ENCODE data around the gene RBM15. TPM values are rescaled to one million over a fixed set of nuclear protein-coding genes. Genes with fewer than 3 reads are reported as not detected.

Gene RBM15, protein sequence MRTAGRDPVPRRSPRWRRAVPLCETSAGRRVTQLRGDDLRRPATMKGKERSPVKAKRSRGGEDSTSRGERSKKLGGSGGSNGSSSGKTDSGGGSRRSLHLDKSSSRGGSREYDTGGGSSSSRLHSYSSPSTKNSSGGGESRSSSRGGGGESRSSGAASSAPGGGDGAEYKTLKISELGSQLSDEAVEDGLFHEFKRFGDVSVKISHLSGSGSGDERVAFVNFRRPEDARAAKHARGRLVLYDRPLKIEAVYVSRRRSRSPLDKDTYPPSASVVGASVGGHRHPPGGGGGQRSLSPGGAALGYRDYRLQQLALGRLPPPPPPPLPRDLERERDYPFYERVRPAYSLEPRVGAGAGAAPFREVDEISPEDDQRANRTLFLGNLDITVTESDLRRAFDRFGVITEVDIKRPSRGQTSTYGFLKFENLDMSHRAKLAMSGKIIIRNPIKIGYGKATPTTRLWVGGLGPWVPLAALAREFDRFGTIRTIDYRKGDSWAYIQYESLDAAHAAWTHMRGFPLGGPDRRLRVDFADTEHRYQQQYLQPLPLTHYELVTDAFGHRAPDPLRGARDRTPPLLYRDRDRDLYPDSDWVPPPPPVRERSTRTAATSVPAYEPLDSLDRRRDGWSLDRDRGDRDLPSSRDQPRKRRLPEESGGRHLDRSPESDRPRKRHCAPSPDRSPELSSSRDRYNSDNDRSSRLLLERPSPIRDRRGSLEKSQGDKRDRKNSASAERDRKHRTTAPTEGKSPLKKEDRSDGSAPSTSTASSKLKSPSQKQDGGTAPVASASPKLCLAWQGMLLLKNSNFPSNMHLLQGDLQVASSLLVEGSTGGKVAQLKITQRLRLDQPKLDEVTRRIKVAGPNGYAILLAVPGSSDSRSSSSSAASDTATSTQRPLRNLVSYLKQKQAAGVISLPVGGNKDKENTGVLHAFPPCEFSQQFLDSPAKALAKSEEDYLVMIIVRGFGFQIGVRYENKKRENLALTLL
- 17.9 and 18.2 TPM in 2 replicates for total RNA-seq (2014; rRNA removed; shearing (Covaris generic))

DNA sequence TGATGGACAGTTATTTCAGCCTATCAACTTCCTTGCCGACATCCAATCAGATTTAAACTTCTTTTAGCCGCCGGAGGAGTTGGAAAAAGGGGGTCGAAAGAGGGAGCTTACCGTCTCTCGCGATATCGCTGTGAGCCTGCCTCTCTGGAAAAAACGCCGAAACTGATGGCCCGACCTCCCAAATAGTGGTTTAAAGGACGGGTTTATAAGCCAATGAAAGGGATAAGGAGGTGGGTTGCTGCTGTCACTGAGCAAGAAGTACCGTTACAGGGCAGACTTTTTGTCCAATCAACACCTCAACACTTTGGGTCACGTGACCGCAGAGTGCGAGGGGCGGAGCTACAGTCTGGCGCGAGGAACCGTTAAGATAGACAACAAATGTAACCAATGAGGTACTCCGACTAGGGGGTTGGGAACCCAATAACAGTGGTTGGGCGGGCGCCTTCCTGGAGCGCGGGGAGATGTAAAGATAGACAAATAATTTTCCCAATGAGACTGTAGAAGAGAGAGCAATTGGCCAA is at the start of gene RBM15:
Gene RBM15 (plus strand): TSS at position 492 of the 521 bp plus-strand sequence. CDS start 29 bp downstream, at position 521.
- DNase-seq (ENCODE audit: low spot score), result peak; percentile 100

DNA sequence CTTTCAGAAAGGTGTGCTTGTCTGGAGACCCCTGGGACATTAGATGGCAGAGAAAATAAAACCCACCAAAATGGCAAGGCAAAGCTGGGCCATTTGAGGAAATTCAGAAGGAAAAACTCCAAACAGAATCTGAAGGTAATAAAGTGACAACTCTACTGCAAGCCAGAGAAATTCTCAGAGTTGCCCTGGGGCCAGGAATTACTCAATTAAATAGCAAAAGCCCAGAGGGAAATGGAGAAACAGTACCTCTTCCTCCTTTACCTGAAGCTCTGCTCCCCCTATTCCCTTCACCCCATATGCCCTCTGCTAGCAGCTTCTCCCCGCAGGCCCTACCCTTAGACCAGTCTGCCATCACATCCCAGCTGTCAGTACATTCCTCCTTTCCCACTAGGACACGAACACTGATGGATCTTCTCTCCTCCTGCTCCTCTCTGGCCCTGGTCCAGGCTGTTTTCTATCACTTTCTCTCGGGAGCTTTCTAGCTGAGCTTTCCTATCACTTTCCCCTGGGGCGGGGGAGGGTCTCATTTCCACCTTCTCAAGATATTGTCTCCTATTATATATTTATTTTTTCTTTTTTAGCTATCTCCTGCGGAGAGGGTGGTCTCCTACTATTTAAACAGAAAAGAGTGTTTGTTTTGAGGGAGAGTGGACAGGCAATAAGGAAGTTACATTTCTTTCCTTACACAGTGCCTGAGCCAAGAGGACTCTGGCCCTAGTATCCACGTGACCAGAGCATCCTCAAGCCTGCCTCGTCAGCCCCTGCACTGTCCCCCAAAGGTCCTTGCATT is 47.7 kb upstream of the RBM15 start:
- no peak for DNase-seq (ENCODE audit: low spot score)

DNA sequence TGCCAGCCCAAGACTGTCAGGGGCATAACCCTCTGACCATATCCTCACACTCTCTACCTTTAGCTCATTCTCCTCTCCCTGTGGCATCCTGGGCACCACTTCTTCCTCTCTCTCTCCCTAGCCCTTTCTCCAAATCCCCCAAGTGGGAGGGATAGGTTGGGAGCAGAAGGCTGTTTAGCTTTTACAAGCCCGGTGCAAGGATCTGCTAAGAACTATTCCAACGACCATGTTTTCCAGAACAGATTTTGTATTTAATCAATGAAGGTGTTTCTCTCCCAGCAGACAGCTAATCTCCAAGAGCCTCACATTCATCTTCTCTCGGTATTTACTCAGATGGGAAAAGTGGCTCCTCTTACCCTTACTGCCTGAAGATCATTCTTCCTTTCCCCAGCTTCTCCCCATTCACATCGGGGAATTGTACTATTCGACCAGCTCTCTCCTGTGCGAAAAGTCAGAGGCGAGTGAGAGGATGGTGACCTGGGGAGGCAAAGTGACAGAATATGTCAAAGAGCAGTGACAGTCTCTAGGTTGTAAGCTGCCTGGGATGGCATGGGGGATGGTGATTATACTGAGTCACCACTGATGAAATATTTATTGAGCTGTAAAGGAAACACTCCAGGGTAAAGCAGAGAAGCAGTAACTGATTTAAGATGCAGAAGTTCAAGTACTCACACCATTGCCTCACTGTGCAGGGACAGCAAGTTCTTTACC is 47.0 kb upstream of the RBM15 start:
- DNase-seq (ENCODE audit: low spot score), result no peak

GRCh38 chr1:110293601-110294104 is 45.5 kb upstream of the RBM15 start:
- no peak for DNase-seq (ENCODE audit: low spot score)

DNA sequence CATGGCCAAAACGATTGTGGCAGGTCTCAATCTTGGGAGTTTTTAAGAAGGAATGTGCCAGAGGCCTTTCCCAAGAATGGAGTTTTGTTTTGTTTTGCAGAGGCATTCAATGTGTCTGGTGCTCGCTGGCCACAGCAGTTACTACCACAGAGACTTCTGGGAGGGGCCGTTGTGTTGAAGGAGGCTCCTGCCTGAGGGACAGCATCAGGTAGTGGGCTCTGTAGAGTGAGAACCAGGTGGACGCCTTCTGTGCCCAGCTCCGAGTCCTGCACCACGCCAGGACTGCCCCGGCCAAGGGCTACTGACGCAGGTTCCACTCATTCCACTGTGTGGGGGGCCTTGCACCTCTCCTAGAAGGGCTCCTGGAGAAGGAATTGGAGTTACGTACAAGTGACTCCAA is 44.9 kb upstream of the RBM15 start:
- no peak for DNase-seq (ENCODE audit: low spot score)

GRCh38 chr1:110298991-110299390 is 40.2 kb upstream of the RBM15 start:
- DNase-seq (ENCODE audit: low spot score), result no peak

DNA sequence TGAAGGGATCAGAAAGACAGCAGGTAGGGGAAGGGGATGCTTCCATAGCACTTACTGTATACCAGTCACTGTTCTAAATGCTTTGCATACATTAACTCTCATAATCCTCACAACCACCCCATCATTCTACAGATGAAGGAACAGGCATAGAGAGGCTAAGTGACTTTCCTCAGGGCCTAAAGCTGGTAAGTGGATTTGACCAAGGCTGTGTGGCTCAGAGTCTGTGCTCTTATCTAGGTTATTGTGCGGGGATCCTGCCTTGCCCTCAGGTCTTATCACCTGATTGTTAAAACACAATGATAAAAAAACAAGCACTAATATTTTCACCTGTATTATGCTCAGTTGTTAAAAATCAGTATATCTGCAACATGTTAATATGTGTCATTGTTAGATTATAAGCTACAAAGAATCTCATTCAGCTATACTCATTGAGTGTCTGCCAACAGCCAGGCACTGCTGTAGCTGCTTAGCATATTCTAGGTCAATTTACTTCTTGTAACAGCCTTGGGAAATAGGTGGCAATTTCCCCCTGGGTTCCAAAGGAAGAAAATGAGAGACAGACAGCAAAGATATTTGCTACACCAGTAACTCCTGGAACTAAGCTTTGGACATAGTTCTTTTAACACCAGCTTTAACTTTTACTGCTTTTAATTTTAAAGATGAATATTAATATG is 38.6 kb upstream of the RBM15 start:
- DNase-seq (ENCODE audit: low spot score), result no peak

- DNase-seq (ENCODE audit: low spot score), result no peak
Measured at GRCh38 chr1:110302836-110303235, 36.3 kb upstream of the RBM15 start.

DNA sequence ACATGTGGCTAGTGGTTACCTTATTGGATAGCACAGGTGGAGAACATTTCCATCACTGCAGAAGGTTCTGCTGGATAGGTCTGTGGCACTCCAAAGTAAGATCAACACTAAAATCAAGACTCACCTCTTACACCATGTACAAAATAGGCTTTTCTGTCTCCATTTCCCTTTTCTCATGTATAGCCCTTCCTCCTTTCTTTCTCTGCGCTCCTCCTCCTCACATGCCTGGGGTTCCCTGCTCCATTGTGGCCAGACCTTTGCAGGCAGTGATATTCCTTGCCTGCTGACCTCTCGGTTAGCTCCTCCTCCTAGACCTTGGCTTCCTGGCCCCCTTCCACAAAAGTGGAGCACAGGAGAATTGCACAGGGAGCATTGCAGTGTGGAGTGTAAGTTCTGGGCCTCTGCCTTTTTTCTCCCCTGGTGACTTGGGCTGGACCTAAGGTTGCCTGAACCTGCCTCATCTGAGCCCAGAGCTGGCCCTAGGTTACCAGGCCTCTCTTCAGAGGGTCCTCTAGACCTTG is 33.2 kb upstream of the RBM15 start:
- no peak for DNase-seq (ENCODE audit: low spot score)

DNA sequence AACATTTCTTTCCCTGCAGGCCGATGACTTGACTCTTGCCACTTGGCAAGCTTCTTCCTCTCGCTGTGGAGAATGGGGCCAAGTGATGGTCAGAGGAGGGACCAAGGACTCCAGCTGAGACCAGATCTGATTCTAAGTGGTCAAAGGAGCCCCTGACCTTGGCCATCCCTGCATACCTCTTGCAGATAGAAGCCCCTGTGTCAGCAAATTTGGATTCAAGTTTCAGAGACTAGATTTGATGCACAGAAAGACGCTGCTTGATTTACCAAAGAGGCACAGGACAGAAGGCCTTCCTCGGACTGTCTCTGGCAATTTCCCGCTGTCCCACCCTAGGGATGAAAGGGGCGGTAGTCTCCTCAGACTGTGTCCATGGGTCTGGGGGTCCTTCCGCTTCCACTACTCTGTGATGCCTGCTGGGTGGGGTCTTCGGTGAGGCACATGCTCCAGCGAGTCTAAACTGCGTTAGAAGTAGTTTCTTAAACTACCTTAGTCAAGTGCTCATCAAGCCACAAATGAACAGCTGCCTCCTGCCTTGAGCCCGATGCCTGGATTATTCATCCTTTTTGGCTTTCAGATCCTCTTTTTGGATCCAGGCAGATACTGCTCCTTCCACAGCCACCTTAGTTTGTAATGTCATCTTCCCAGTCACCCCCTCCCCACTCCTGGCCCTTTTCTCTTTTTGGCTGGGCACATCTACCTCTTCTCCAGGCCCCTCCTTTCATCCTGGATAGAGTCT is 31.8 kb upstream of the RBM15 start:
- no peak for DNase-seq (ENCODE audit: low spot score)

DNA sequence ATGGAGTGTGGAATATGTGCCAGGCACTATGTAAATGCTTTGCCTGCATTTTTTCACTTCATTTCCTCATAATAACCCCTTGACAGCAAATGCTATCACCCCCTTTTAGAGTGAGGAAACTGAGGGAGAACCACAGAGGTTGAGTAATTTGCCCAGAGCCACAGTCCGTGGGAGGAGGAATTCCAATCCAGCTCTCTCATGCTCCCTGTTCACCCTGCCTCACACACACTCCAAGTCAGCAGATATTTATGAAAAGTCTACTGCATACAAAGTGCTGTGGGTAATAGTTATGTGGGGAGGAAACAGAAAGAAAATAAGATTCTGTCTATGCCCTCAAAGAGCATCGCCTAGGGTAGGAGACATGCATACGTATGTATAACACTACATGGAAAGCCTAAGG is 30.9 kb upstream of the RBM15 start:
- DNase-seq (ENCODE audit: low spot score), result no peak

GRCh38 chr1:110309139-110309538 is 30.0 kb upstream of the RBM15 start:
- DNase-seq (ENCODE audit: low spot score), result no peak

- no peak for DNase-seq (ENCODE audit: low spot score)
Measured at GRCh38 chr1:110309767-110310166, 29.4 kb upstream of the RBM15 start.

GRCh38 chr1:110310300-110310699 is 28.9 kb upstream of the RBM15 start:
- no peak for DNase-seq (ENCODE audit: low spot score)

GRCh38 chr1:110312188-110313121 is 26.7 kb upstream of the RBM15 start:
- peak; percentile 55 for DNase-seq (ENCODE audit: low spot score)

GRCh38 chr1:110316735-110317134 is 22.4 kb upstream of the RBM15 start:
- no peak for DNase-seq (ENCODE audit: low spot score)

DNA sequence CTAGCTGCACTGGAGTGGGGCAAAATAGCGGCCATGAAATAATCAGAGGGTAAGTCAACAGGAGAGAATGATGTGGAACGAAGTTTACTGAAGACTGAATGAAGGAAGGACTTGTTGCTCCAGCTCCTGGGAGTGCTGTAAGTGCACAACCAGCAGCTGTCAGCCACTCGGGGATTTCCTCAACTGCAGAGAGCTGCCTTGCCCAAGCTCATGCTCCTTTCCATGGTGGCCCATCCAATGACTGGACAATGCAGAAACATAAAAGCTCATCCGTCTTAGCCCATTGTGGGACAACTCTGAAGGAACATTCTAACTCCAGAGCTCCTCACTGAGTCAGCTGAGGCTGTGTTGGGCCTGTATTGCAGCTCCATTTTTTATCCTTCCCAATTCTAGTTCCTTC is 21.1 kb upstream of the RBM15 start:
- no peak for DNase-seq (ENCODE audit: low spot score)
